Vagina (tissue), 2 donors: Measurements from ENCODE around the gene TRIM15. TPM values are rescaled to one million over a fixed set of nuclear protein-coding genes. Genes with fewer than 3 reads are reported as not detected.
"Not testable (repeated sequence)": the region's sequence is repeated elsewhere in the genome, so short reads cannot be mapped to it uniquely, and the experiment has no call there.

ENCODE experiments used
- DNase-seq, 2 donors: peaks; one replicate each; pipeline ENCODE4 v3.0.0-alpha.2; 2017; ENCODE audit errors: extremely low spot score in 2 of 2
- H3K27ac ChIP-seq: fragments of 200-600 bp; sonication (generic); one replicate; pipeline ENCODE4 v1.5.1; 2019
- H3K27me3 ChIP-seq: fragments of 200-600 bp; sonication (generic); one replicate; pipeline ENCODE4 v1.5.1; 2019
- H3K36me3 ChIP-seq, 2 donors: fragments of 200-600 bp; sonication (generic); one replicate each; pipeline ENCODE4 v1.5.1; 2017 to 2019
- H3K4me1 ChIP-seq: fragments of 200-600 bp; sonication (generic); one replicate; pipeline ENCODE4 v1.5.1; 2019
- H3K4me3 ChIP-seq, 2 donors: fragments of 200-600 bp; sonication (generic); 1 replicate in 1 of 2; 2 replicates in 1 of 2; pipeline ENCODE4 v1.5.1; 2016 to 2019
- H3K9me3 ChIP-seq: fragments of 200-600 bp; sonication (generic); one replicate; pipeline ENCODE4 v1.5.1; 2019
- CTCF ChIP-seq, 3 experiments: fragments of 450-650 bp in 2 of 3; fragments of 200-600 bp in 1 of 3; sonication (generic) in 1 of 3; IDR thresholded peaks; one replicate each; pipeline ENCODE4 v1.5.1; 2017 to 2019; ENCODE audit warnings: antibody characterized with exemption in 3 of 3, mild to moderate bottlenecking in 2 of 3, moderate library complexity in 2 of 3
- POLR2A ChIP-seq, 2 donors: fragments of 450-650 bp; IDR thresholded peaks; one replicate each; pipeline ENCODE4 v1.6.1; 2017; ENCODE audit warnings: antibody characterized with exemption in 2 of 2, mild to moderate bottlenecking in 2 of 2, moderate library complexity in 2 of 2
- POLR2AphosphoS5 ChIP-seq, 2 donors: sonication (generic); formaldehyde crosslinking; IDR thresholded peaks; one replicate each; pipeline ENCODE4 v1.9.0; 2017; ENCODE audit warnings: antibody characterized with exemption in 2 of 2, mild to moderate bottlenecking in 2 of 2, low read depth in 1 of 2; ENCODE audit not compliant: insufficient read depth in 1 of 2
- intact Hi-C: fragments of 100-400 bp; cut with DNase I; formaldehyde crosslinking; loops from one replicate; pipeline ENCODE4 v1.15.1; 2023
- total RNA-seq: library from RNA; depleted of rRNA; stranded (reverse); fragments of >200 nt; gene quantifications from one replicate; pipeline ENCODE4 v1.2.3, GENCODE V29; 2016

The TRIM15 gene
- total RNA-seq, 1 donor from 2014 or later = not detected

GRCh38 chr6:30162265-30163089 lies 869 bp upstream of the TRIM15 start:
- H3K27me3 ChIP-seq = no peaks in the 10 kb centered on the region
- H3K4me1 ChIP-seq = no peaks in the 10 kb centered on the region
- H3K9me3 ChIP-seq = no peaks in the 10 kb centered on the region
- TF ChIP-seq POLR2A (IDR thresholded peaks at IDR 0.05) (no peak), CTCF (IDR thresholded peaks at IDR 0.05) (no peak), POLR2AphosphoS5 (IDR thresholded peaks at IDR 0.05; ENCODE audit: insufficient read depth in 1 of 2, low read depth in 1 of 2) (no peak)
- intact Hi-C loops = no loop called here
- H3K36me3 ChIP-seq = no peaks in the 10 kb centered on the region
- H3K4me3 ChIP-seq = no peak overlapping the region
- no peak for DNase-seq
- no peak overlapping the region for H3K27ac ChIP-seq

GRCh38 chr6:30163918-30164654 lies 740 bp downstream of the TRIM15 start:
- DNase-seq = no peak
- intact Hi-C loops = no loop called here
- no peak overlapping the region for H3K27ac ChIP-seq
- no peaks in the 10 kb centered on the region for H3K4me1 ChIP-seq
- no peaks in the 10 kb centered on the region for H3K9me3 ChIP-seq
- no peaks in the 10 kb centered on the region for H3K27me3 ChIP-seq
- TF ChIP-seq POLR2AphosphoS5 (IDR thresholded peaks at IDR 0.05; ENCODE audit: insufficient read depth in 1 of 2, low read depth in 1 of 2) (no peak), CTCF (IDR thresholded peaks at IDR 0.05) (no peak), POLR2A (IDR thresholded peaks at IDR 0.05) (no peak)
- H3K4me3 ChIP-seq = no peak overlapping the region
- no peaks in the 10 kb centered on the region for H3K36me3 ChIP-seq

GRCh38 chr6:30164714-30165113 lies 1.4 kb downstream of the TRIM15 start:
- Histone ChIP-seq H3K4me1 (no peaks in the 10 kb centered on the region), H3K36me3 (no peaks in the 10 kb centered on the region), H3K4me3 (no peak overlapping the region), H3K27me3 (no peaks in the 10 kb centered on the region), H3K27ac (no peak overlapping the region), H3K9me3 (no peaks in the 10 kb centered on the region)
- intact Hi-C loops = loop anchor here (5.0 kb wide), 1 partner anchor 1377 kb away; no protein-coding TSS in a partner anchor
- TF ChIP-seq POLR2AphosphoS5 (IDR thresholded peaks at IDR 0.05; ENCODE audit: insufficient read depth in 1 of 2, low read depth in 1 of 2) = no peak
- no peak for TF ChIP-seq CTCF (IDR thresholded peaks at IDR 0.05)
- TF ChIP-seq POLR2A (IDR thresholded peaks at IDR 0.05) = no peak
- DNase-seq = no peak

- intact Hi-C loops = loop anchor here (5.0 kb wide), 1 partner anchor 1378 kb away; no protein-coding TSS in a partner anchor
- DNase-seq, H3K27me3 ChIP-seq: not testable (repeated sequence)
Measured at GRCh38 chr6:30165238-30165637, 1.9 kb downstream of the TRIM15 start.

GRCh38 chr6:30167101-30167500 lies 3.8 kb downstream of the TRIM15 start:
- Histone ChIP-seq H3K36me3 (no peaks in the 10 kb centered on the region), H3K27ac (no peak overlapping the region), H3K4me1 (peaks cover 5% of the 10 kb centered on the region), H3K9me3 (no peaks in the 10 kb centered on the region), H3K4me3 (no peak overlapping the region), H3K27me3 (peaks cover 8% of the 10 kb centered on the region)
- DNase-seq = no peak
- TF ChIP-seq CTCF (IDR thresholded peaks at IDR 0.05) = no peak
- TF ChIP-seq POLR2AphosphoS5 (IDR thresholded peaks at IDR 0.05; ENCODE audit: insufficient read depth in 1 of 2, low read depth in 1 of 2) = no peak
- TF ChIP-seq POLR2A (IDR thresholded peaks at IDR 0.05) = no peak
- intact Hi-C loops = loop anchor here (5.0 kb wide), 1 partner anchor 1380 kb away; no protein-coding TSS in a partner anchor

More at GRCh38 chr6:30165238-30165637, 1.9 kb downstream of the TRIM15 start:
- not testable (repeated sequence) for H3K4me3 ChIP-seq, H3K4me1 ChIP-seq, H3K9me3 ChIP-seq, H3K27ac ChIP-seq, H3K36me3 ChIP-seq
